ENCODE measurements around the gene SOCS2.

DNA sequence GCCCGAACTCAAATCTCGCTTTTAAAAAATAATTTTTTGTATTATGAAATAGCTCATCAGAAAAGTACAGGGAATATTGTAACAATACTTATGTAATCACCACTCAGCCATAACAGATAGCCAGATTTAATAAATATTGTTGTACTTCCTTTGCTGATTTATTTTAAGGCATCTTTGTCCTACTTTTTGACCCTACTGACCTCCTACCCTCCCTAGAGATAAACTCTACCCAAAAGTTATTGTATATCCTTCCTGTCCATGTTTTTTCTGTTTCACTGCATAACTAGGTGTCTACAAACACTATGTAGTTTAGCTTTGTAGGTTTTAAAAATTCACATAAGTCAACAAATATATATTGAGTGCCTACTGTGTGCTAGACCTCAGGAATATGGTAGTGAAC, 25.1 kb downstream of the SOCS2 start:
- no peak for TF ChIP-seq POLR2A (IDR thresholded peaks at IDR 0.05; ENCODE audit: low read depth, low read length)
- no peak for TF ChIP-seq POU2F2 (IDR thresholded peaks at IDR 0.05; ENCODE audit: low read depth, low read length)

All from GM12891 (cell line).